ENCODE measurements around the gene GNAT3.

Gene GNAT3

GRCh38 chr7:80411621-80412020 is 100.2 kb downstream of the GNAT3 start:
- DNase-seq (ENCODE audit: extremely low read depth, low read depth): no peak
- H3K4me3 ChIP-seq (replicated peaks; ENCODE audit: low read depth, low read length): no peak overlapping the region
- TF ChIP-seq CTCF (IDR thresholded peaks at IDR 0.05; ENCODE audit: low read depth, low read length, missing control alignments): no peak

- no peak for DNase-seq (ENCODE audit: extremely low read depth, low read depth)
- no peak overlapping the region for H3K4me3 ChIP-seq (replicated peaks; ENCODE audit: low read depth, low read length)
- no peak for TF ChIP-seq CTCF (IDR thresholded peaks at IDR 0.05; ENCODE audit: low read depth, low read length, missing control alignments)
These were observed 101.8 kb downstream of the GNAT3 start for GRCh38 chr7:80410081-80410480.

All from HFF-Myc (cell line).